GM18870 (cell line): ENCODE measurements around the gene DUSP22.
"Not testable (repeated sequence)": the region's sequence is repeated elsewhere in the genome, so short reads cannot be mapped to it uniquely, and the experiment has no call there.

Experiments
- ATAC-seq: cut with Tn5 transposase; IDR thresholded peaks from one replicate; pipeline ENCODE4 v1.9.1; 2021; ENCODE audit warnings: moderate library complexity; ENCODE audit not compliant: unreplicated experiment

Gene DUSP22

GRCh38 chr6:322940-323729 is 30.8 kb downstream of the DUSP22 start:
- ATAC-seq, result no peak

GRCh38 chr6:323730-324088 is 31.4 kb downstream of the DUSP22 start:
- no peak for ATAC-seq

GRCh38 chr6:324116-324728 is 31.9 kb downstream of the DUSP22 start:
- ATAC-seq, result no peak

- no peak for ATAC-seq
These were observed 32.4 kb downstream of the DUSP22 start for GRCh38 chr6:324729-325125.

- not testable (repeated sequence) for ATAC-seq
These were observed 33.0 kb downstream of the DUSP22 start for GRCh38 chr6:325161-325860.

GRCh38 chr6:326066-326465 is 33.8 kb downstream of the DUSP22 start:
- ATAC-seq, result not testable (repeated sequence)

GRCh38 chr6:326896-327537 is 34.7 kb downstream of the DUSP22 start:
- no peak for ATAC-seq

- ATAC-seq, result no peak
These were observed 35.3 kb downstream of the DUSP22 start for GRCh38 chr6:327538-328116.

- peak; percentile 65 for ATAC-seq
These were observed 35.9 kb downstream of the DUSP22 start for GRCh38 chr6:328136-328670.

- no peak for ATAC-seq
These were observed 36.6 kb downstream of the DUSP22 start for GRCh38 chr6:328924-329323.

- no peak for ATAC-seq
These were observed 37.8 kb downstream of the DUSP22 start for GRCh38 chr6:329888-330691.

- ATAC-seq, result no peak
These were observed 38.7 kb downstream of the DUSP22 start for GRCh38 chr6:330948-331347.

- peak; percentile 46 for ATAC-seq
These were observed 39.6 kb downstream of the DUSP22 start for GRCh38 chr6:331622-332521.

GRCh38 chr6:332671-333070 is 40.4 kb downstream of the DUSP22 start:
- ATAC-seq, result no peak

- no peak for ATAC-seq
These were observed 41.2 kb downstream of the DUSP22 start for GRCh38 chr6:333379-334002.

- ATAC-seq, result no peak
These were observed 42.5 kb downstream of the DUSP22 start for GRCh38 chr6:334536-335510.

GRCh38 chr6:335572-335971 is 43.3 kb downstream of the DUSP22 start:
- no peak for ATAC-seq
